ENCODE measurements around the gene ARHGEF28. TPM values are rescaled to one million over a fixed set of nuclear protein-coding genes. Genes with fewer than 3 reads are reported as not detected.

Gene ARHGEF28
- total RNA-seq, 1 donor from 2014 or later = 37.4 TPM

DNA sequence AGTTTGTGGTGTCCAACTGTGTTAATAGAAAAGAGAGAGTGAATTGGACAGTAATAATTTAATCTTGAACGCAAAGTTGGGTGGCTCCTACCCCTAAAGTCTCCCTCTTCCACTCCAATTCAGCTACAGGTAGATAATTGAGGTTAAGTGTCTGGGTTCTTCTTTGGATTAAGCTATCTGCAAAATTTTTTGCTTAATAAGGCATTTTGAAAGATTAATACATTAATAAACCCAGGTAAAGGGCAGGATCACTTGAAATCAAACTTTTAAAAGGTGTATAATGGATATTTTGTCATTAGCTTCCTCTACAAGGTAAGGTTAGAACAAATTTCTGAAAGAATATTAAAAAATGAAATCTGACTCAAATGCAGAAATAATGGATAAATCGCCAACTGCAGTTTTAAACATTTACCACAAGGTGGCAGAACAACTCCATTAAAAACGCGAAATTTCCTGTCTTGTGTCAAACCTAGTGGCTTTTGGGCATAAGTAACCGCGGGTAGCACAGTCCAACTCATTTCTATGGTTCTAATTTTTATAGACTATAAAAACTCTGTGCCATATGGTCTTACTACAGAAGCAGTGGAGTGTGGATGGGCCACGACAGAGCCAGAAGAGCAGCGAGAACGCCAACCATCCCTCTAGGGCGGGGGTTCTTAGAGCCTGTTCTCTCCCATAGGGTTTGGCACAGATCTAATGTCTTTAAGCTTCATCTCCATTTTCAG, 276.5 kb downstream of the ARHGEF28 start:
- peaks cover 10% of the 10 kb centered on the region for H3K36me3 ChIP-seq (ENCODE audit: control insufficient read depth, insufficient read depth, low read length)
- no peaks in the 10 kb centered on the region for H3K27me3 ChIP-seq (ENCODE audit: control insufficient read depth, insufficient read depth, low read length)
- TF ChIP-seq, protein P1, sequence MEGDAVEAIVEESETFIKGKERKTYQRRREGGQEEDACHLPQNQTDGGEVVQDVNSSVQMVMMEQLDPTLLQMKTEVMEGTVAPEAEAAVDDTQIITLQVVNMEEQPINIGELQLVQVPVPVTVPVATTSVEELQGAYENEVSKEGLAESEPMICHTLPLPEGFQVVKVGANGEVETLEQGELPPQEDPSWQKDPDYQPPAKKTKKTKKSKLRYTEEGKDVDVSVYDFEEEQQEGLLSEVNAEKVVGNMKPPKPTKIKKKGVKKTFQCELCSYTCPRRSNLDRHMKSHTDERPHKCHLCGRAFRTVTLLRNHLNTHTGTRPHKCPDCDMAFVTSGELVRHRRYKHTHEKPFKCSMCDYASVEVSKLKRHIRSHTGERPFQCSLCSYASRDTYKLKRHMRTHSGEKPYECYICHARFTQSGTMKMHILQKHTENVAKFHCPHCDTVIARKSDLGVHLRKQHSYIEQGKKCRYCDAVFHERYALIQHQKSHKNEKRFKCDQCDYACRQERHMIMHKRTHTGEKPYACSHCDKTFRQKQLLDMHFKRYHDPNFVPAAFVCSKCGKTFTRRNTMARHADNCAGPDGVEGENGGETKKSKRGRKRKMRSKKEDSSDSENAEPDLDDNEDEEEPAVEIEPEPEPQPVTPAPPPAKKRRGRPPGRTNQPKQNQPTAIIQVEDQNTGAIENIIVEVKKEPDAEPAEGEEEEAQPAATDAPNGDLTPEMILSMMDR (IDR thresholded peaks at IDR 0.05; ENCODE audit: insufficient read depth, low read length, severe bottlenecking) = peak; percentile 45
- DNase-seq (ENCODE audit: low read depth) (peak; percentile 54), FAIRE-seq (no peak)
- H3K4me3 ChIP-seq (ENCODE audit: low read depth, low read length) = no peak overlapping the region

- FAIRE-seq = peak; percentile 84
- TF ChIP-seq, protein P1 (IDR thresholded peaks at IDR 0.05; ENCODE audit: insufficient read depth, low read length, severe bottlenecking) = no peak
- Histone ChIP-seq H3K4me3 (ENCODE audit: low read depth, low read length) (no peak overlapping the region), H3K27me3 (ENCODE audit: control insufficient read depth, insufficient read depth, low read length) (no peaks in the 10 kb centered on the region), H3K36me3 (ENCODE audit: control insufficient read depth, insufficient read depth, low read length) (peaks cover 10% of the 10 kb centered on the region)
- DNase-seq (ENCODE audit: low read depth) = no peak
Observed at GRCh38 chr5:73903169-73903568, 277.2 kb downstream of the ARHGEF28 start.

DNA sequence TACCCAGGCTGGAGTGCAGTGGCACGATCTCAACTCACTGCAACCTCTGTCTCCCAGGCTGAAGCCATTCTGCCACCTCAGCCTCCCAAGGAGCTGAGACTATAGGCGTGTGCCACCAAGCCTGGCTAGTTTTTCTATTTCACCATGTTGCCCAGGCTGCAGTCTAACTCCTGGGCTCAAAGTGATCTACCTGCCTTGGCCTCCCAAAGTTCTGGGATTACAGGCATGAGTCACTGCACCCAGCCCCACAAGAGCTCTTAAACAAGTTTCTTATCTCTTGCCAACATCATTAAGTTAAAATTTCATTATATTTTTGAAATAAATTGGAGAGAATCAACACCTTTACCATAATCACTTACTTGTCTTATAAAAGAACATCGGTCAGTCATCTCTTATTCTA, 280.3 kb downstream of the ARHGEF28 start:
- no peak overlapping the region for H3K4me3 ChIP-seq (ENCODE audit: low read depth, low read length)
- TF ChIP-seq, protein P1 (IDR thresholded peaks at IDR 0.05; ENCODE audit: insufficient read depth, low read length, severe bottlenecking) = no peak
- FAIRE-seq (no peak), DNase-seq (ENCODE audit: low read depth) (peak; percentile 48)
- peaks cover 7% of the 10 kb centered on the region for H3K36me3 ChIP-seq (ENCODE audit: control insufficient read depth, insufficient read depth, low read length)
- no peaks in the 10 kb centered on the region for H3K27me3 ChIP-seq (ENCODE audit: control insufficient read depth, insufficient read depth, low read length)

GRCh38 chr5:73907164-73907563, 281.2 kb downstream of the ARHGEF28 start:
- DNase-seq (ENCODE audit: low read depth) (no peak), FAIRE-seq (no peak)
- no peak overlapping the region for H3K4me3 ChIP-seq (ENCODE audit: low read depth, low read length)
- peaks cover 7% of the 10 kb centered on the region for H3K36me3 ChIP-seq (ENCODE audit: control insufficient read depth, insufficient read depth, low read length)
- no peaks in the 10 kb centered on the region for H3K27me3 ChIP-seq (ENCODE audit: control insufficient read depth, insufficient read depth, low read length)
- TF ChIP-seq, protein P1 (IDR thresholded peaks at IDR 0.05; ENCODE audit: insufficient read depth, low read length, severe bottlenecking) = no peak

DNA sequence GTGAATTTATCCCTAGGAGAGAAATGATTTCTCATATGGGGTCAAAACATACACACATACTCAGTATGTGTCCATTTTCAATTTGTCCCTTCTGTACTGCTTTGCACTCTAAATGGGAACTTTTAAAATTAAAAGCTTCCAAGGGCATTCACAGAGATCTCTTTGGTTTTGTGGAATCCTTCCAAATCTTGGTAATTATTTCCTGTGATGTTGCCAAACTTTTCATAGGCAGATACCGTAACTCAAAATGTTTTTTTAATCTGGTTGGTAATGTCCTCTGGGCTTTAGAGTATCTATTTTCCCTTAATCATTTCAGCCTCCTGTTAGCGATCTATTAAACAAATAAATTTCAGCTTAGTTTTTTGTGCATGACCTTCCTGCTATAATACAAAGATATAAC, 282.4 kb downstream of the ARHGEF28 start:
- DNase-seq (ENCODE audit: low read depth) = no peak
- H3K27me3 ChIP-seq (ENCODE audit: control insufficient read depth, insufficient read depth, low read length) = no peaks in the 10 kb centered on the region
- FAIRE-seq = no peak
- no peak overlapping the region for H3K4me3 ChIP-seq (ENCODE audit: low read depth, low read length)
- TF ChIP-seq, protein P1 (IDR thresholded peaks at IDR 0.05; ENCODE audit: insufficient read depth, low read length, severe bottlenecking) = no peak
- H3K36me3 ChIP-seq (ENCODE audit: control insufficient read depth, insufficient read depth, low read length) = peaks cover 5% of the 10 kb centered on the region

DNA sequence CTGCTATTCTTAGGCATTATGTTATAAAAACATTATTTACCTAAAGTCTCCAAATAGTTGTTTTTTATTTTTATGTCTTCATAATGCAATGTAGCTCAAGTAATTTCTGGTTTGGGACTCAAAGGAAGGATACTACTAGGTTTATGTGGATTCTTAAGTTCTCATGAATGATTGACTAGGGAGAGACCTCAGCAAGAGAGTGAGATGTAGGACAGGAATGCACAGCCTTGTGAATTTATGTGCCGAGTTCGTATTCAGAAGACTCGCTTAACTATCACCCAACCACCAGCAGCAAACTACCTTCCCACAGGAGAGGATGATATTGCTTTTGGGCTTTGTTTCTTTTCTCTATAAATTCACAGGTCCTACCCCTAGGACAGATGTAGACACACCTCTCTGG, 282.9 kb downstream of the ARHGEF28 start:
- H3K27me3 ChIP-seq (ENCODE audit: control insufficient read depth, insufficient read depth, low read length) = no peaks in the 10 kb centered on the region
- peaks cover 5% of the 10 kb centered on the region for H3K36me3 ChIP-seq (ENCODE audit: control insufficient read depth, insufficient read depth, low read length)
- no peak overlapping the region for H3K4me3 ChIP-seq (ENCODE audit: low read depth, low read length)
- TF ChIP-seq, protein P1 (IDR thresholded peaks at IDR 0.05; ENCODE audit: insufficient read depth, low read length, severe bottlenecking) = no peak
- no peak for FAIRE-seq
- no peak for DNase-seq (ENCODE audit: low read depth)

Measured in bronchial epithelial cell (primary cell).